Panc1 (cell line): Measurements from ENCODE around the gene SLIT3. TPM values are rescaled to one million over a fixed set of nuclear protein-coding genes. Genes with fewer than 3 reads are reported as not detected.

Experiments
- ATAC-seq: fragments of 200-7000 bp; cut with Tn5 transposase; 2 replicates; pipeline ENCODE4 v1.9.1; 2020; ENCODE audit warnings: mild to moderate bottlenecking, moderate library complexity
- BruUV-seq: library from RNA; stranded (reverse); fragments of 400-500 nt; replicated peaks from 2 replicates; lab custom pipeline; 2021; lab: Mats Ljungman, UMichigan
- CTCF ChIA-PET: fragments of 300-600 bp; sonication (Branson Sonifier 250); formaldehyde crosslinking; loops from one replicate; lab custom pipeline; 2022; ENCODE audit warnings: antibody characterized with exemption; lab: Charles Lee
- POLR2A ChIA-PET: fragments of 300-600 bp; sonication (Branson Sonifier 250); formaldehyde crosslinking; loops from one replicate; lab custom pipeline; 2022; ENCODE audit warnings: antibody characterized with exemption; lab: Charles Lee
- DNase-seq: peaks from one replicate; pipeline ENCODE4 v3.0.0-alpha.2; 2010; ENCODE audit warnings: low read depth, low spot score
- H3K27ac ChIP-seq: 2 replicates; pipeline ENCODE4 v1.5.1; 2011; ENCODE audit warnings: mild to moderate bottlenecking, low read length, inconsistent platforms
- H3K27me3 ChIP-seq: fragments of 200-500 bp; sonication (Bioruptor generic); 2 replicates; pipeline ENCODE4 v1.6.0; 2014; ENCODE audit warnings: low read length, inconsistent platforms; ENCODE audit not compliant: control insufficient read depth, insufficient read depth
- H3K36me3 ChIP-seq: fragments of 200-500 bp; sonication (Bioruptor generic); 2 replicates; pipeline ENCODE4 v1.5.1; 2014; ENCODE audit warnings: inconsistent platforms, mild to moderate bottlenecking, low read length, moderate library complexity; ENCODE audit not compliant: control insufficient read depth, insufficient read depth
- H3K4me1 ChIP-seq: 2 replicates; pipeline ENCODE4 v1.5.1; 2011; ENCODE audit warnings: inconsistent platforms, mild to moderate bottlenecking, low read length, moderate library complexity; ENCODE audit not compliant: control insufficient read depth, insufficient read depth
- H3K4me3 ChIP-seq, 2 experiments: 2 replicates each; pipeline ENCODE4 v1.5.1; 2011 to 2012; ENCODE audit warnings: low read depth in 2 of 2, low read length in 2 of 2, mild to moderate bottlenecking in 2 of 2, inconsistent platforms in 1 of 2, moderate library complexity in 1 of 2
- H3K9me3 ChIP-seq: fragments of 200-500 bp; sonication (Bioruptor generic); 2 replicates; pipeline ENCODE4 v1.5.1; 2014; ENCODE audit warnings: low read depth, mild to moderate bottlenecking, inconsistent platforms, low read length, moderate library complexity; ENCODE audit not compliant: control insufficient read depth, insufficient read depth
- CTCF ChIP-seq: fragments of 450-650 bp; IDR thresholded peaks from 2 replicates; pipeline ENCODE4 v1.5.1; 2017; ENCODE audit warnings: mild to moderate bottlenecking
- POLR2AphosphoS5 ChIP-seq: IDR thresholded peaks from 2 replicates; pipeline ENCODE4 v1.6.1; 2012; ENCODE audit warnings: mild to moderate bottlenecking, low read depth, low read length, moderate library complexity
- REST ChIP-seq, 2 experiments: IDR thresholded peaks; 2 replicates each; pipeline ENCODE4 v1.6.1; 2011 to 2012; ENCODE audit warnings: low read depth in 2 of 2, control low read depth in 1 of 2, low read length in 1 of 2, mild to moderate bottlenecking in 1 of 2, moderate library complexity in 1 of 2; ENCODE audit not compliant: insufficient read depth in 1 of 2
- SIN3A ChIP-seq: IDR thresholded peaks from 2 replicates; pipeline ENCODE4 v1.6.1; 2012; ENCODE audit warnings: low read depth, mild to moderate bottlenecking, low read length, moderate library complexity, borderline replicate concordance; ENCODE audit not compliant: insufficient read depth
- TCF7L2 ChIP-seq: IDR thresholded peaks from 2 replicates; pipeline ENCODE4 v1.6.1; 2011; ENCODE audit warnings: mild to moderate bottlenecking, low read depth, low read length, inconsistent platforms
- in situ Hi-C: cut with HindIII; loops from 2 replicates; pipeline ENCODE4 v1.10.0; 2016; ENCODE audit warnings: low sequenced_read_pairs, low pct_unique_long_range_greater_than_20kb
- intact Hi-C: fragments of 100-400 bp; cut with micrococcal nuclease; formaldehyde crosslinking; loops from one replicate; pipeline ENCODE4 v1.10.0; 2022; ENCODE audit not compliant: unreplicated experiment
- total RNA-seq: library from RNA; stranded (reverse); gene quantifications from one replicate; pipeline ENCODE4 v1.2.1, GENCODE V29; 2021; ENCODE audit not compliant: unreplicated experiment

Gene SLIT3
- total RNA-seq, 1 experiment from 2014 or later = 26.4 TPM

GRCh38 chr5:169229342-169229892, 71.5 kb downstream of the SLIT3 start:
- DNase-seq (no peak), ATAC-seq (no peak)
- ChIA-PET POLR2A (no interaction called here), CTCF (no interaction called here)
- intact Hi-C loops (no loop called here), in situ Hi-C loops (no loop called here)
- no TSS peak for BruUV-seq
- Histone ChIP-seq H3K27ac (no peak overlapping the region), H3K4me3 (no peak overlapping the region), H3K9me3 (no peaks in the 10 kb centered on the region), H3K27me3 (no peaks in the 10 kb centered on the region), H3K4me1 (no peaks in the 10 kb centered on the region), H3K36me3 (no peaks in the 10 kb centered on the region)
- no peak for TF ChIP-seq POLR2AphosphoS5
- TF ChIP-seq SIN3A = no peak
- TF ChIP-seq REST (IDR thresholded peaks at IDR 0.05; ENCODE audit: insufficient read depth in 1 of 2, low read depth in 2 of 2, low read length in 1 of 2) = no peak

- in situ Hi-C loops (no loop called here), intact Hi-C loops (no loop called here)
- no peak overlapping the region for H3K4me3 ChIP-seq
- H3K9me3 ChIP-seq = no peaks in the 10 kb centered on the region
- no peaks in the 10 kb centered on the region for H3K27me3 ChIP-seq
- no peak overlapping the region for H3K27ac ChIP-seq
- no peaks in the 10 kb centered on the region for H3K36me3 ChIP-seq
- no peak for DNase-seq
- ATAC-seq = no peak
- no peaks in the 10 kb centered on the region for H3K4me1 ChIP-seq
- BruUV-seq = no TSS peak
- TF ChIP-seq CTCF (0 out of 2 replicates have a peak, but pooled peaks have one; percentile 17), TCF7L2 (no peak)
- ChIA-PET CTCF (no interaction called here), POLR2A (no interaction called here)
Observed at GRCh38 chr5:169226895-169227294, 74.0 kb downstream of the SLIT3 start.

- TF ChIP-seq REST (IDR thresholded peaks at IDR 0.05; ENCODE audit: insufficient read depth in 1 of 2, low read depth in 2 of 2, low read length in 1 of 2) (no peak), SIN3A (no peak), TCF7L2 (no peak), POLR2AphosphoS5 (no peak), CTCF (no peak)
- in situ Hi-C loops (no loop called here), intact Hi-C loops (no loop called here)
- ATAC-seq (no peak), DNase-seq (no peak)
- Histone ChIP-seq H3K36me3 (no peaks in the 10 kb centered on the region), H3K27me3 (no peaks in the 10 kb centered on the region), H3K4me3 (no peak overlapping the region), H3K4me1 (no peaks in the 10 kb centered on the region), H3K27ac (no peak overlapping the region), H3K9me3 (no peaks in the 10 kb centered on the region)
- ChIA-PET POLR2A (no interaction called here), CTCF (no interaction called here)
- BruUV-seq = no TSS peak
Observed at GRCh38 chr5:169225830-169226356, 75.0 kb downstream of the SLIT3 start.
